GM12873 (cell line): ENCODE data around the gene PPFIA3.
A peak's percentile ranks its signal among the peaks of the same experiment; 100 is the strongest.

Source experiments
- TF ChIP-seq, protein P1 (sequence below): IDR thresholded peaks from 2 replicates; pipeline ENCODE4 v1.5.1; 2012; ENCODE audit warnings: low read depth, mild to moderate bottlenecking, moderate library complexity, low read length, control low read depth; ENCODE audit not compliant: insufficient read depth; ENCODE audit errors: missing control alignments

The PPFIA3 gene

DNA sequence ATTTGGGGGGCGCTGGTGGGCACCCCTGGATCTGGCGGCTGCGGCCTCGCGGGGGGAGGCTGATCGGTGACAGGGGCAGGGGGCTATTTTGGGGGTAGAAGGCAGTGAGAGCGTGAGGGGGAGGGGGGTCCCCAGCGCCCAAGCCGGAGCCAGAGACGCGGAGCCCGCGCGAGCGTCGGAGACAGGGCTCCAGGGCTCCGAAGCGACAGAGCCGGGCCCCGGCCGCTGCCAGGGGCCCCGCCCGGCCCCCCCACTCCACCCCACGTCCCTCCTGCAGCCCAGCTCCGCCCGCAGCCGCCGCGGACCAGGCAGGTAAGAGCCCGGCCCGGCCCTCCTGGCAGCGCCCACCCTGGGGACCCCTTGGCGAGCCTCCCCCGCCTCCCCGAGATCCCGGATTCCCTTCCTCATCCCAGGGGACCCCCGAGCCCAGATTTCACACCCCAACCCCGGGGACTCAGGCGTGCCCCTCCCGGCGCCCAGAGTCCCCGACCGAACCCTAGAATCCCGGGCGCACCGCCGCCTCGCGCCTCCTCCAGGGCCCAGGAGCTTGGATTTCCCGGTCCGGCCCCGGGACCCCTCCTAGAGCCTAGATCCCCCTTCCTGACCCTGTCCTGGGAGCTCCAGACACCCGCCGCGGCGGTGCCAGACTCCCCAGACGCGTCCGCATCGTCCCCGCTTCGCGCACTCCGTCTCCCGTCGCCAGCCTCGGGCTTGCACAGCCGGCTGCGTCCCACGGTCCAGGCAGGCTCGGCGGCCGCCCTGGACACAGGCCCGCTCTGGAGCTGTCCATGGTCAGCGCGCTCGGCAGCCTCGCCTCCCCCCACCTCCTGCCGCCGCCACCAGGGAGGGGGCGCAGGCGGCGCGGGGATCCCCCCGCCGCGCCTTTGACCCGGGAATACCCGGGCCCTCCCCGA, at the start of gene PPFIA3:
Gene PPFIA3, plus strand, starts transcription at position 134 of the 914 bp plus-strand sequence. CDS start 8,330 bp downstream, outside the sequence.
- TF ChIP-seq, protein P1, sequence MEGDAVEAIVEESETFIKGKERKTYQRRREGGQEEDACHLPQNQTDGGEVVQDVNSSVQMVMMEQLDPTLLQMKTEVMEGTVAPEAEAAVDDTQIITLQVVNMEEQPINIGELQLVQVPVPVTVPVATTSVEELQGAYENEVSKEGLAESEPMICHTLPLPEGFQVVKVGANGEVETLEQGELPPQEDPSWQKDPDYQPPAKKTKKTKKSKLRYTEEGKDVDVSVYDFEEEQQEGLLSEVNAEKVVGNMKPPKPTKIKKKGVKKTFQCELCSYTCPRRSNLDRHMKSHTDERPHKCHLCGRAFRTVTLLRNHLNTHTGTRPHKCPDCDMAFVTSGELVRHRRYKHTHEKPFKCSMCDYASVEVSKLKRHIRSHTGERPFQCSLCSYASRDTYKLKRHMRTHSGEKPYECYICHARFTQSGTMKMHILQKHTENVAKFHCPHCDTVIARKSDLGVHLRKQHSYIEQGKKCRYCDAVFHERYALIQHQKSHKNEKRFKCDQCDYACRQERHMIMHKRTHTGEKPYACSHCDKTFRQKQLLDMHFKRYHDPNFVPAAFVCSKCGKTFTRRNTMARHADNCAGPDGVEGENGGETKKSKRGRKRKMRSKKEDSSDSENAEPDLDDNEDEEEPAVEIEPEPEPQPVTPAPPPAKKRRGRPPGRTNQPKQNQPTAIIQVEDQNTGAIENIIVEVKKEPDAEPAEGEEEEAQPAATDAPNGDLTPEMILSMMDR: no peak

DNA sequence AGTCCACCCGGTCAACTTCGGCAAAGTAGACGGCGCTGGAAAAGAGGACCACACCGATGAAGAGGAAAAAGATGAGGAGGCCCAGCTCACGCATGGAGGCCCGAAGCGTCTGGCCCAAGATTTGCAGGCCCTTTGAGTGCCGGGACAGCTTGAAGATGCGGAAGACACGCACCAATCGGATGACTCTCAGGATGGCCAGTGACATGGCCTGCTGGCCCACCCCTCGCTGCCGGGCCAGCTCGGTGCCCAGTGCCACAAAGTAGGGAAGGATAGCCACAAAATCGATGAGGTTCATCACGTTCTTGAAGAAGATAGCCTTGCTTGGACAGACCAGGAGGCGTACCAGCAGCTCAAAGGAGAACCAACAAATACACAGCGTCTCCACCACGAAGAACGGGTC, 48.9 kb upstream of the PPFIA3 start:
- TF ChIP-seq, protein P1: no peak

DNA sequence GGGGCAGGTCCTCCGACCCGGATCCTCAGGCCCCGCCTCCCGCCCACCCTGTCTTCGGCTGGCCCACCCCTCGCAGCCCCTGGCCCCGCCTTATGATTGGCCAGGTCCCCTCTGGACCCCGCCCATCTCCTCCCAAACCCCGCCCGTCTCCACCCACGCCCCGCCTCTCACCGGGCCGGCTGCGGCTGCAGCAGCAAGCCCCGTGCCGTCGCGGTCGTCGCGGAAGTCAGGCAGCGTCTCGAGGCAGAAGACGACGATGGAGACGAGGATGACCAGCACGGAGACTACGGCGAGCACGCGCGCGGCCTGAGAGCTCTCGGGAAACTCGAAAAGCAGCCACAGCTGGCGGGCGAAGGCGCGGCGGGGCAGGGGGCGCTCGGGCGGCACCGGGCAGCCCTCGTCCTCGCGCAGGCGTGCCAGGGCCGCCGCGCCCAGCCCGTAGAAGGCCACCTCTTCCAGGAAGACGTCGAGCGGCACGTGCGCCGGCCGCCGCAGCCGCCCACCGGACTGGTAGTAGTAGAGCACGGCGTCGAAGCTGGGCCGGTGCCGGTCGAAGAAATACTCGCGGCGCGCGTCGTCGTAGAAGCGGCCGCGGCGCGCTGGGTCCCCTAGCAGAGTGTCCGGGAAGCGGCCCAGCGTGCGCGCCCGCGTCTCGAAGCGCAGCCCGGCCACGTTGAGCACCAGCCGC, 47.3 kb upstream of the PPFIA3 start:
- TF ChIP-seq, protein P1: no peak

DNA sequence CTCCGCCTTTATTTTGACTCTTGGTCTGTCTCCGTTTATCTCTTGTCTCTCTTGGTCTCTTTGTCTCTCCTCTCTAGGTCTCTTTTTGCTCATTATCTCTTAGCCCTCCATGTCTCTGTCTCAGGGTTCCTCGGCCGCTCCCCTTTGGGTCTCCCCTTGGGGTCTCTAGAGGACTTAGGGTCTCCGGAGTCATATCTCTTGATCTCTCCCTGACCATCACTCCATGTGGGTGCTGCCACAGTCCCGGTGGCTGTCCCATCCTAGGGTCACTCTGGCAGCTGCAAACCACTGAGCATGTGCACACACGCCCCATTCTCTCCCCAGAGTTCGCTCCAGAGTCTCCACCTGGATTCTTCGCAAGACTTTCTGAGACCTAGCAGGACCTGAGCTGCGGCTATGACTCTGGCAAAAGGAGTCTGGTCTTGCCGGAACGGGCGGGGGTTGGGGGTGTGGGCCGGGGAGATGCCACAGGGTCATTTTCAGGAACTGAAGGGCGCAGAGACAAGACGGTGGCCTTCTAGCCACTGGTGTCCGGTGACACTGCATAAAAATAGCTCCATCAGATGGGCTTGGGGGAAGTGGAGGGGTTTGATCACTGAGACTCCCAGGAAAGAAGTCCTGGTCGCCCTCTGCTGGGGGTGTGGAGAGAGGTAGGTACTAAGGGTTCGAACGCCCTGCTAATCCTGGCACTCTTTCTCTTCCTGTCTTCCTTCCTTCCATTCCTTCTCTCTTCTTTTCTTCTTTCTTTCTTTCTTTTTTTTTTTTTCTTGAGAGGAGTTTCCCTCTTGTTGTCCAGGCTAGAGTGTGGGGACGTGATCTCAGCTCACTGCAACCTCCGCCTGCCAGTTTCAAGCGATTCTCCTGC, 45.6 kb upstream of the PPFIA3 start:
- TF ChIP-seq, protein P1: peak; percentile 44

DNA sequence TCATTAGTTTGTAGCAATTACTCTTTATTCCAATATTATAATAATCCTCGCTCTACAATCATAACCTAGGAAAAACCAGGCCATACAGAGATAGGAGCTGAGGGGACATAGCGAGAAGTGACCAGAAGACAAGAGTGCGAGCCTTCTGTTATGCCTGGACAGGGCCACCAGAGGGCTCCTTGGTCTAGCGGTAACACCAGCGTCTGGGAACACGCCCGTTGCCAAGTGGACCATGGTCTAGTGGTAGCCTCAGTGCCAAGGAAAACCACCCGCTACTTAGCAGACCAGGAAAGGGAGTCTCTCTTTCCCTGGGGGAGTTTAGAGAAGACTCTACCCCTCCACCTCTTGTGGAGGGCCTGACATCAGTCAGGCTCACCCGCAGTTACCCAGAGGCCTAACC, 44.5 kb upstream of the PPFIA3 start:
- TF ChIP-seq, protein P1: peak; percentile 61

DNA sequence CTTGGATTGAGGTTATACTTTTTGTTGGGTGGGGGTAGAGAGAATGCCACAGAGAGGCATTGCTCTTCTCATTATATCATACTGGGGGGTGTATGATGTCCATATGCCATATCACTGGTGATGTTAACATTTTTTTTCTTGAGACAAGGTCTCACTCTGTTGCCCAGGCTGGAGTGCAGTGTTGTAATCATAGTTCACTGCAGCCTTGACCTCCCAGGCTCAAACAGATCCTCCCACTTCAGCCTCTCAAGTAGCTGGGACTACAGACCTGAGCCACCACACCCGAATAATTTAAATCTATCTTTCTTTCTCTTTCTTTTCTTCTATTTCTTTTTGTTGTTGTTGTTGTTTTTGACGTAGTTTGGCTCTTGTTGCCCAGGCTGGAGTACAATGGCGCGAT, 39.0 kb upstream of the PPFIA3 start:
- TF ChIP-seq, protein P1: no peak
